NCI-H526 treated with DMSO at 0.1 percent for 48 hours (cell line): ENCODE data around the gene BTN1A1.
"Not testable (repeated sequence)": the region's sequence is repeated elsewhere in the genome, so short reads cannot be mapped to it uniquely, and the experiment has no call there.

Experiments
- DNase-seq: peaks from one replicate; lab custom pipeline; 2025; lab: John Stamatoyannopoulos, UW

BTN1A1 gene

GRCh38 chr6:26500102-26500501 lies at the start of gene BTN1A1:
Gene BTN1A1, plus strand, starts transcription at chr6:26500303. Its CDS starts 984 bp downstream, at chr6:26501287.
- DNase-seq, result no peak

- DNase-seq, result no peak
Observed at GRCh38 chr6:26452631-26453235, 47.4 kb upstream of the BTN1A1 start.

- no peak for DNase-seq
Observed at GRCh38 chr6:26454631-26455030, 45.5 kb upstream of the BTN1A1 start.

GRCh38 chr6:26455357-26455970 lies 44.6 kb upstream of the BTN1A1 start:
- DNase-seq, result no peak

- DNase-seq, result no peak
Observed at GRCh38 chr6:26457264-26457805, 42.8 kb upstream of the BTN1A1 start.

GRCh38 chr6:26457806-26458688 lies 42.1 kb upstream of the BTN1A1 start, which contains the start of gene BTN2A1:
Gene BTN2A1, plus strand, starts transcription at chr6:26457955. Its CDS starts 682 bp downstream, at chr6:26458637.
- DNase-seq, result peak; percentile 86

- no peak for DNase-seq
Observed at GRCh38 chr6:26459023-26459810, 40.9 kb upstream of the BTN1A1 start.

GRCh38 chr6:26461353-26461752 lies 38.8 kb upstream of the BTN1A1 start:
- DNase-seq, result not testable (repeated sequence)

- DNase-seq, result no peak
Observed at GRCh38 chr6:26464014-26464413, 36.1 kb upstream of the BTN1A1 start.

GRCh38 chr6:26464416-26465131 lies 35.5 kb upstream of the BTN1A1 start:
- no peak for DNase-seq

- DNase-seq, result no peak
Observed at GRCh38 chr6:26465776-26466175, 34.3 kb upstream of the BTN1A1 start.

- DNase-seq, result no peak
Observed at GRCh38 chr6:26468829-26469228, 31.3 kb upstream of the BTN1A1 start.

GRCh38 chr6:26470643-26471042 lies 29.5 kb upstream of the BTN1A1 start:
- no peak for DNase-seq

GRCh38 chr6:26471970-26472369 lies 28.1 kb upstream of the BTN1A1 start:
- no peak for DNase-seq

- no peak for DNase-seq
Observed at GRCh38 chr6:26472549-26473290, 27.4 kb upstream of the BTN1A1 start.

- DNase-seq, result no peak
Observed at GRCh38 chr6:26473429-26473757, 26.7 kb upstream of the BTN1A1 start.

- DNase-seq, result peak; percentile 96
Observed at GRCh38 chr6:26473758-26474438, 26.2 kb upstream of the BTN1A1 start.

GRCh38 chr6:26474439-26474881 lies 25.6 kb upstream of the BTN1A1 start:
- no peak for DNase-seq

- DNase-seq, result no peak
Observed at GRCh38 chr6:26475823-26476729, 24.0 kb upstream of the BTN1A1 start.
